ENCODE measurements around the gene ADCY6.

Gene ADCY6

GRCh38 chr12:48782457-48783395 is 6.2 kb downstream of the ADCY6 start:
- no peak for DNase-seq (ENCODE audit: low spot score)

GRCh38 chr12:48781750-48782456 is 7.0 kb downstream of the ADCY6 start:
- no peak for DNase-seq (ENCODE audit: low spot score)

DNA sequence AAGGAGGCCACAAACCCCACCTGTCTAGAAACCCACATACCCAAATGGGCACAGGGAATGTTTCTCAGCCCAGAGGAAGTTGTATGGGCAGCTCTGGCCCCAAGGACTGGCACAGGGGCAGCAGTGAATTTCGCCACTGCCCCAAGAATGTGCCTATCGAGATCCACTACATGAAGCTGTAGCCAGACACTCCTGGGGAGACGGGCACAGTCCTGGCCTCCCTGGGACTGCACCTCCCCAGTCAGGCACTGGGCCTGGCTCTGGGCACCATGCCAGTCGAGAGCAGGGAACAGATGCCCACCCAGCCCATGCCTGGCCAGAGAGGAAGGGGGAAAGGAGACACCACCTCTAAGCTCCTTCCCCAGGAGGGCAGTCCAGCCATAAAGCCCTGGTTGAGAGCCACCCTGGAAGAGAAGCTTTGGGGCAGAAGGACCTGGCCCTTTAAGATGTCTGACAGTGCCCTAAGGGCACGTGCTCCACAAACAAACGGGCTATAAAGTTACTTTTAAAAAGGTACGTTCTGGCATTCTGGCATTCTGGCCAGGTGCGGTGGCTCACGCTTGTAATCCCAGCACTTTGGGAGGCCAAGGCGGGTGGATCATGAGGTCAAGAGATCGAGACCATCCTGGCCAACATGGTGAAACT is 8.4 kb downstream of the ADCY6 start:
- no peak for DNase-seq (ENCODE audit: low spot score)

DNA sequence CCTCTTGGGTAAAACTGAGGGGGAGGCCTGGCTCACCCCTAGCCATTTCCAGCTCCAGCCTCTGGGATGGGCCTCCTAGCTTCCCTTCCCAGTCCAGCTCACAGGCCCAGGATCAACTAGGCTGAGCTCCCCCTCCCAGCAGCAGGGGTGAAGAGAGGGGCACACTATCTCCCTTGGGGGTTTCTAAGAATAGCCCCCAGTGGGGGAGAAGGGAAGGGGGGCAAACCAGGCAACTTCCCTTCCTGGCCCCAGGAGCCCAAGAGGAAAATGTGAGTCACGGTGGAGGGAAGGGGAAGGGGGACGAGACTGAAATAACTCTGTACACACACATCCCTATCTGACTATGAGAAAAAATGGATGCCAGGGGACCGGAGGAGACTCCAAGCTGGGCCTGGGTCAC is 9.0 kb downstream of the ADCY6 start:
- DNase-seq (ENCODE audit: low spot score) = no peak

GRCh38 chr12:48777501-48778400 is 11.1 kb downstream of the ADCY6 start:
- no peak for DNase-seq (ENCODE audit: low spot score)

GRCh38 chr12:48776956-48777355 is 11.9 kb downstream of the ADCY6 start:
- DNase-seq (ENCODE audit: low spot score) = no peak

GRCh38 chr12:48775991-48776649 is 12.8 kb downstream of the ADCY6 start:
- no peak for DNase-seq (ENCODE audit: low spot score)

- DNase-seq (ENCODE audit: low spot score) = no peak
These were observed 13.6 kb downstream of the ADCY6 start for GRCh38 chr12:48775299-48775698.

DNA sequence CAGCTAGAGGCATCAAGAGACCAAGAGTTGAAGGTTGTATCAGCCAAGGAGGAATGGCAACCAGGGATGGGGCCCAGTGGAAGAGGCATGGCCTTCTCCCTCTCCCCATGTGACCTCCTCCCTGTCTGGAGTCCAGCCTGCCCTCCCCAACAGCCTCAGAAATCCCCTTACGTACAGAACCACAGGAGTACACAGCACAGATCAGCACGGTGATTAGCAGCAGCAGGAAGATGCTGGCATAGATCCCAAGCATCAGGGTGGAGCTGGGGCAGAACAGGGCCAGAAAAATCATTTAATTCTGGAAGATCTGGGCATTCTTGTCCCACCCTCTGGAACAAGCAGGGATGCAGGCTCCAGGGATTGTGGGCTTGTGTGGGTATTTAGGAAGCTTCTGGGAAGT is 14.4 kb downstream of the ADCY6 start:
- DNase-seq (ENCODE audit: low spot score) = no peak

- no peak for DNase-seq (ENCODE audit: low spot score)
These were observed 15.2 kb downstream of the ADCY6 start for GRCh38 chr12:48773686-48774085.

DNA sequence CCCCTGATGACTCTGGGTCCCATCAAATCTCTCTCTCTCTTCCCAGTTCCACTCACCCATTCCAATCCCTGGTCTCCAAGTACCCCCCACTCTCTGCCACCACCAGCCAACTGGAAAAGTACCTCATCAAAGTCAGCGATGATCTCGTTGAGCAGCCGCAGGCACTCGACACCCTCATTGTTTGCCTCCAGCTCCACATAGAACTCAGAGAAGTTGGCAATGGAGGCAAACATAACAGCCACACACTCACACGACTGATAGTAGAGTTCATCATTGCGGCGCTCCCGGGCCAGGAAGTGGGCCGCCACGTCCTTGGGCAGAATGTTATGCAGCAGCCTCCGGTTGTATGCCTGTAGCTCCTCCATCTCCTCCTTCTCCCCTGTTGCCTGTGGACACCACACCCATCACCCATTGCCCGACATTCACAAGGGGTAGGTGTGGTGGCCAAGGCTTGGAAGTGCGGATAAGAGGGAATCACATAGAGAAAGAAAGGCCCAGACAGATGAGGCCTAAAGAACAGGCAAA is 17.2 kb downstream of the ADCY6 start:
- no peak for DNase-seq (ENCODE audit: low spot score)

- DNase-seq (ENCODE audit: low spot score) = no peak
These were observed 18.1 kb downstream of the ADCY6 start for GRCh38 chr12:48770756-48771155.

DNA sequence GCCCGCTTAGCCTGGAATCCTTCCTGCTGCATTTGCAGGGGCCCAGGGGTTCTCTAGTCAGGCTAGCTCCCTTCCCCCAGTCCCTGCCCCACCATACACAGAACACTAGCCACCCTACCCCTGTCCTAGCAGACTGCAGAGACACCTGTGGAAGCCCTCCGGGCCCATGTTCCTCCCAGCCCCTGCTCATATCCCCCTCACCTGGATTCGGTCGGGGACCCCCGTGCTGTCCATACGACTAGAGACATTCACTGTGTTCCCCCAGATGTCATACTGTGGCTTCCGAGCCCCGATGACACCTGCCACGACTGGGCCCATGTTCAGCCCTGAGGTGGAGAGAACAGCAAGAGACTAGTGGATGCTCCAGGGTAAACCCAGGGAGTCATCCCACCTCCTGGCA is 20.2 kb downstream of the ADCY6 start:
- no peak for DNase-seq (ENCODE audit: low spot score)

GRCh38 chr12:48768147-48768546 is 20.7 kb downstream of the ADCY6 start:
- DNase-seq (ENCODE audit: low spot score) = no peak

DNA sequence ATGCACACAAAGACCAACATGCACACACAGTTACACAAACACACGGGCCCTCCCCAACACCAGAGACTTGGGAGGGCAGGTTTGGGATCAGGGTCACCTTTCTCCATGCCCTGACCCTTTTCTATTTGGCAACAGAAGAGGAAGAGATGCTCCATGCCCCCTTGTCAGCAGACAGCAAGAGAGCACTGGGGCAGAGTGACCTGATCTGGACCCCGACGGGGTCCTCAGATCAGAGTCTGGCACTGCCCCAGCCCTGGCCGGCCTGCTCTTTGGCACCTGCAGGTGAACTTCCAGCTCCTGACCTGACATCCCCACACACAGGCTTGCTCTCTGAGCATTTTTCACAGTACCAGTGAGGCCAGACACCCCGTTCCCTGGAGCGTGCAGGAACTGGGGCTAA is 21.4 kb downstream of the ADCY6 start:
- DNase-seq (ENCODE audit: low spot score) = no peak

DNA sequence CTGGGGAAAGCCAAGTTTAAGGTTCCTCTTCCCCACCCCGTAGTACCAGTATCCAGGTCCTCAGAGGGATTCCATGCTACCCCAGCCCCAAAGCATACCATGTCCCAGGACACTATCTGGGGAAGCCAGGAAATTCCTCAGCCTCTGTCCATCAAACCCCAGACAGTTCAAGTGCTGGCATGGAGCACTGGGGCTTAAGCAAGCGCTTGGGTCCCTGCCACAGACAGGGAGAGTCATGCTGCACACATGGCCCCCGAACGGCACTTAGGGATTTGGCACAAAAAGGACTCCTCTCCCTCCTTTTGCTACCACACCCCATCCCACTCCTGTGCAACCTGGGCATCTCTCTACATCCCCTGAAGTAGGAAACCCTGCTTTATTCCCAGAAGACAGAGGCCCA is 21.8 kb downstream of the ADCY6 start:
- no peak for DNase-seq (ENCODE audit: low spot score)

DNA sequence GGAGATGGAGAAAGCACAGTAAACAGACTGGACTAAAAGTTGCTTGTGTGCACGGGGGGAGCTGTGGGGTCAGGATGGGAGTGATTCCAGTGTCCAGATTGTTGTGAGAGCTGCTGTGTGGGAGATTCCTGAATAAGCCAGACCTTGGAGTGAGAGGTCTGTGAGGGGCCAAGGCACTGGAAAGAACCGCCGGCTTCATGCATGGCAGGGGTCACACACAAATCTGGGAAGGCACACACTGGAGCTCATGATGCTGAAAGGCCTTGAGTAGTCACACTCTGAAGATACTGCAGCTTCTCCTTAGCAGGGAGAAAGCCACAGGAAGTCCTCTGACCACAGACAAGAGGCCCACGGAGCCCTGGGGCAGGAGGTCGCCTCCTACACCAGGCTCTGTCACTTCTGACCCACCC is 23.1 kb downstream of the ADCY6 start:
- DNase-seq (ENCODE audit: low spot score) = peak; percentile 18

- DNase-seq (ENCODE audit: low spot score) = no peak
These were observed 24.4 kb downstream of the ADCY6 start for GRCh38 chr12:48764521-48764920.

- no peak for DNase-seq (ENCODE audit: low spot score)
These were observed 30.2 kb downstream of the ADCY6 start for GRCh38 chr12:48758737-48759136.

DNA sequence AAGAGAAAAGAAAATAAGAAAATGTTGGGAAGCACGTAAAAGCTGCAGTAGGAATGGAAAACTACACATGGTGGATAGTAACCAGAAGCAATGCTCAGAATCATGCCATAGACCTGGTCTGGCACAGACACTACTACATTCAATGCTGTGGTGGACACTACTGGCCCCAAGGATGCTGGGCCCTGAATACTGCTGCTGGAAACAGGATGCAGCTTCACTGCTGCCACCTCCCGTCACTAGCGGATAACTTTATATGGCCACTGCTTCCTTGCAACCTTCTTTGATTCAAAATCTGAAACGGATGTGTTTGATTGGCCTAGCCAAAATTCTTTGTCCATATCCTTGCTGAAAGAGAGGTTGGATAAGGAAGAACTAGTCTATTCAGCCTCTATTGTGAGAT is 30.7 kb downstream of the ADCY6 start:
- DNase-seq (ENCODE audit: low spot score) = no peak

DNA sequence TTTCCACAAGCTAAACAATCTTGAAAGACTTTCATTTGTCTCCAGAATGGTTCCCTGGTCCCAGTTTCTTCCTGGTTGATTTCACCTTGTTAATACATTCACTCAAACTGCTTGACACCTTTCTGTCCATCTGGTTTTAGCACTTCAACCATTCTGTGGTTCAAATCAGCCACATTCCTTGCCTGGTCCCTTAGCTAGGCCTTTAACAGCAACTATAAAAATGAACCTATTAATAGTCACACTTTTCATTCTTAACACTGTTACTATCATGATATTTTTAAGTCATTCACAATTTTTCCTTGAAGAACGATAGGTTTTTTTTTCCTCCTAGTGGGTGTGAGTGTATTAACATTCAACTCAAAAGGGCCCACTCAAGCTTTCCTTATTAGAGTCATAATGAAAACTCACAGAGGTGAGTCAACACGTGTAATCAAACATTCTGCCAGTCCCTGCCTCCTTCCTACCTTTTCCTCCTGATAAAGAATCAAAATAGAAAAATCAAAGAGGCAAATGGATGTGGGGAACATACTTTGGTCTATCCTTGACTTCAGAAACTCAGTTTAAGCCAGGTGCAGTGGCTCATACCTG is 38.0 kb downstream of the ADCY6 start:
- DNase-seq (ENCODE audit: low spot score) = peak; percentile 47
